ENCODE results near the gene KRT25.

The KRT25 gene

DNA sequence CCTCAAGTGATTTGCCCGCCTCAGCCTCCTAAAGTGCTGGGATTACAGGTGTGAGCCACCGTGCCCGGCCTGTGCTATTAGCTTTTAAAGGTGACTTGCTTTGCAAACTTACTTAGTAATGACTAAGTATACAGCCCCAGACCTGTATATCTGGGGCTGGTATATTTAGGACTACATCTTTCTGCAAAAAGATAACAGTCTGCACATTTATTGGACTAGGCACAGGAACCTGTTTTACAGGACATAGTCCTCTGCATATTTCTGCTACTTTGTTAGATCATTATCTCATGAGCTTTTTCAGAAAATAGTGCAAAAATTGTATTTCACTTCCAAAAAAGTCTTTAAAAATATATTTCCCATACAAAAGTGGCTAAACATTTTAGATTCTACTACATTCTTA lies 52.9 kb downstream of the KRT25 start:
- no peak overlapping the region for H2BK15ac ChIP-seq (ENCODE audit: low read length)
- no peak overlapping the region for H4K8ac ChIP-seq (ENCODE audit: low read depth, low read length)
- H2AFZ ChIP-seq (ENCODE audit: low read length), result no peak overlapping the region
- no peak overlapping the region for H3K4me3 ChIP-seq (ENCODE audit: low read length in 2 of 2)
- no peaks in the 10 kb centered on the region for H3K79me1 ChIP-seq (ENCODE audit: low read depth, low read length)
- no peak overlapping the region for H4K91ac ChIP-seq (ENCODE audit: low read depth, low read length, poor library complexity)
- no peak overlapping the region for H3K9ac ChIP-seq (ENCODE audit: low read depth, low read length, poor library complexity)
- no CpG with 5 or more reads among the region's 3 CpGs for WGBS, 2 donors (ENCODE audit: extremely low coverage in 2 of 2, insufficient read length in 2 of 2, insufficient replicate concordance in 1 of 2)
- no peak overlapping the region for H2BK12ac ChIP-seq (ENCODE audit: low read length)
- H3K9me3 ChIP-seq (replicated peaks in 1 of 2; ENCODE audit: control insufficient read depth in 2 of 2, insufficient read depth in 1 of 2, low read depth in 1 of 2, low read length in 2 of 2), result no peaks in the 10 kb centered on the region
- no peaks in the 10 kb centered on the region for H3K36me3 ChIP-seq (replicated peaks in 1 of 2; ENCODE audit: control insufficient read depth in 2 of 2, insufficient read depth in 2 of 2, low read length in 2 of 2)
- H3K4me2 ChIP-seq (ENCODE audit: insufficient read depth, low read length, poor library complexity, severe bottlenecking), result no peak overlapping the region
- DNase-seq (ENCODE audit: low spot score), result no peak
- H3K4ac ChIP-seq (ENCODE audit: low read length), result no peak overlapping the region
- no peak overlapping the region for H3K23ac ChIP-seq (ENCODE audit: low read depth, low read length, poor library complexity)
- H2BK120ac ChIP-seq (ENCODE audit: low read depth, low read length), result no peak overlapping the region
- H3K4me1 ChIP-seq (ENCODE audit: control insufficient read depth in 2 of 2, insufficient read depth in 1 of 2, low read depth in 1 of 2, low read length in 2 of 2), result peaks cover 0 to 2% of the 10 kb centered on the region in 2 donors
- H2AK5ac ChIP-seq (ENCODE audit: low read depth, low read length), result no peak overlapping the region
- peaks cover 0 to 13% (median 0%) of the 10 kb centered on the region in 3 experiments for H3K27me3 ChIP-seq (ENCODE audit: control insufficient read depth in 3 of 3, insufficient read depth in 3 of 3, low read depth in 1 of 3, low read length in 3 of 3)
- H3K14ac ChIP-seq (ENCODE audit: low read length), result no peak overlapping the region
- no peak overlapping the region for H3K27ac ChIP-seq (replicated peaks; ENCODE audit: low read length)
- no peak overlapping the region for H3K18ac ChIP-seq (ENCODE audit: low read length)
- no peak overlapping the region for H2BK5ac ChIP-seq (ENCODE audit: low read length)

DNA sequence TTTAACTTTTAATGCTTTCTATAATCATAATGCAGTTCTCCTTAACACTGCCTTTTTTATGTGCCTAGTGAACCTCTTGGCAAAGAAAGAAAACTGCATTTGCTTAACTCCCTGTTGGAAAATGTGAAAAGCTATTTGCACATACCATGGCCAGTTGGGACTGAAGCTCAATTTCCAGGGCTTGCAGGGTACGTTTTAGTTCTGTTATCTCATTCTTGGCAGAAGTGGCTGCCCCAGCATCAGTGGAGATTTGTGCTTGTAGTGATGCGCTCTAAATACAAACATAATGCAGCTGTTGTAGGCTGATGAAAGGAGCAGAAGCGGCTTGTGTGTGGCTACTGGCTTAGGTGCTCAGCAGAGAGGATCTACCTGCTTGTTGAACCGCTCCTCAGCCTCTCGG lies 55.3 kb downstream of the KRT25 start:
- WGBS, 2 donors (ENCODE audit: extremely low coverage in 2 of 2, insufficient read length in 2 of 2, insufficient replicate concordance in 1 of 2), result no CpG with 5 or more reads among the region's 5 CpGs
- H3K9ac ChIP-seq (ENCODE audit: low read depth, low read length, poor library complexity), result no peak overlapping the region
- H3K4me3 ChIP-seq (ENCODE audit: low read length in 2 of 2), result no peak overlapping the region

GRCh38 chr17:40699371-40699770 lies 55.8 kb downstream of the KRT25 start:
- Histone ChIP-seq H4K91ac (ENCODE audit: low read depth, low read length, poor library complexity) (no peak overlapping the region), H4K8ac (ENCODE audit: low read depth, low read length) (no peak overlapping the region), H3K4ac (ENCODE audit: low read length) (no peak overlapping the region), H2BK12ac (ENCODE audit: low read length) (no peak overlapping the region), H3K9me3 (replicated peaks in 1 of 2; ENCODE audit: control insufficient read depth in 2 of 2, insufficient read depth in 1 of 2, low read depth in 1 of 2, low read length in 2 of 2) (no peaks in the 10 kb centered on the region), H3K4me1 (ENCODE audit: control insufficient read depth in 2 of 2, insufficient read depth in 1 of 2, low read depth in 1 of 2, low read length in 2 of 2) (peaks cover 0 to 2% of the 10 kb centered on the region in 2 donors), H3K27ac (replicated peaks; ENCODE audit: low read length) (no peak overlapping the region), H3K4me2 (ENCODE audit: insufficient read depth, low read length, poor library complexity, severe bottlenecking) (no peak overlapping the region), H2AFZ (ENCODE audit: low read length) (no peak overlapping the region), H3K79me1 (ENCODE audit: low read depth, low read length) (no peaks in the 10 kb centered on the region), H3K14ac (ENCODE audit: low read length) (no peak overlapping the region), H2AK5ac (ENCODE audit: low read depth, low read length) (no peak overlapping the region), H2BK120ac (ENCODE audit: low read depth, low read length) (no peak overlapping the region), H3K18ac (ENCODE audit: low read length) (no peak overlapping the region), H2BK5ac (ENCODE audit: low read length) (no peak overlapping the region), H3K27me3 (ENCODE audit: control insufficient read depth in 3 of 3, insufficient read depth in 3 of 3, low read depth in 1 of 3, low read length in 3 of 3) (peaks cover 0 to 29% (median 0%) of the 10 kb centered on the region in 3 experiments), H3K23ac (ENCODE audit: low read depth, low read length, poor library complexity) (no peak overlapping the region), H3K9ac (ENCODE audit: low read depth, low read length, poor library complexity) (no peak overlapping the region), H2BK15ac (ENCODE audit: low read length) (no peak overlapping the region), H3K4me3 (ENCODE audit: low read length in 2 of 2) (no peak overlapping the region), H3K36me3 (replicated peaks in 1 of 2; ENCODE audit: control insufficient read depth in 2 of 2, insufficient read depth in 2 of 2, low read length in 2 of 2) (no peaks in the 10 kb centered on the region)
- WGBS, 2 donors (ENCODE audit: extremely low coverage in 2 of 2, insufficient read length in 2 of 2, insufficient replicate concordance in 1 of 2), result no CpG with 5 or more reads among the region's 9 CpGs
- DNase-seq (ENCODE audit: low spot score), result no peak

More for the DNA sequence above, 55.3 kb downstream of the KRT25 start:
- no peak overlapping the region for H4K8ac ChIP-seq (ENCODE audit: low read depth, low read length)
- no peaks in the 10 kb centered on the region for H3K9me3 ChIP-seq (replicated peaks in 1 of 2; ENCODE audit: control insufficient read depth in 2 of 2, insufficient read depth in 1 of 2, low read depth in 1 of 2, low read length in 2 of 2)
- no peak overlapping the region for H4K91ac ChIP-seq (ENCODE audit: low read depth, low read length, poor library complexity)
- H2AFZ ChIP-seq (ENCODE audit: low read length), result no peak overlapping the region
- H3K27me3 ChIP-seq (ENCODE audit: control insufficient read depth in 3 of 3, insufficient read depth in 3 of 3, low read depth in 1 of 3, low read length in 3 of 3), result peaks cover 0 to 25% (median 0%) of the 10 kb centered on the region in 3 experiments
- no peak overlapping the region for H3K27ac ChIP-seq (replicated peaks; ENCODE audit: low read length)
- H3K23ac ChIP-seq (ENCODE audit: low read depth, low read length, poor library complexity), result no peak overlapping the region
- no peak overlapping the region for H3K4ac ChIP-seq (ENCODE audit: low read length)
- no peak overlapping the region for H3K18ac ChIP-seq (ENCODE audit: low read length)
- no peak overlapping the region for H2BK15ac ChIP-seq (ENCODE audit: low read length)
- no peak for DNase-seq (ENCODE audit: low spot score)
- H2BK120ac ChIP-seq (ENCODE audit: low read depth, low read length), result no peak overlapping the region
- no peaks in the 10 kb centered on the region for H3K36me3 ChIP-seq (replicated peaks in 1 of 2; ENCODE audit: control insufficient read depth in 2 of 2, insufficient read depth in 2 of 2, low read length in 2 of 2)
- H2BK12ac ChIP-seq (ENCODE audit: low read length), result no peak overlapping the region
- no peak overlapping the region for H3K4me2 ChIP-seq (ENCODE audit: insufficient read depth, low read length, poor library complexity, severe bottlenecking)
- H2AK5ac ChIP-seq (ENCODE audit: low read depth, low read length), result no peak overlapping the region
- H3K4me1 ChIP-seq (ENCODE audit: control insufficient read depth in 2 of 2, insufficient read depth in 1 of 2, low read depth in 1 of 2, low read length in 2 of 2), result peaks cover 0 to 2% of the 10 kb centered on the region in 2 donors
- no peak overlapping the region for H3K14ac ChIP-seq (ENCODE audit: low read length)
- H3K79me1 ChIP-seq (ENCODE audit: low read depth, low read length), result no peaks in the 10 kb centered on the region
- no peak overlapping the region for H2BK5ac ChIP-seq (ENCODE audit: low read length)

All from neuronal stem cell (in vitro differentiated cells).